ENCODE results near the gene MYOG. TPM values are rescaled to one million over a fixed set of nuclear protein-coding genes. Genes with fewer than 3 reads are reported as not detected.

The MYOG gene
- total RNA-seq, 4 donors from 2014 or later = not detected

DNA sequence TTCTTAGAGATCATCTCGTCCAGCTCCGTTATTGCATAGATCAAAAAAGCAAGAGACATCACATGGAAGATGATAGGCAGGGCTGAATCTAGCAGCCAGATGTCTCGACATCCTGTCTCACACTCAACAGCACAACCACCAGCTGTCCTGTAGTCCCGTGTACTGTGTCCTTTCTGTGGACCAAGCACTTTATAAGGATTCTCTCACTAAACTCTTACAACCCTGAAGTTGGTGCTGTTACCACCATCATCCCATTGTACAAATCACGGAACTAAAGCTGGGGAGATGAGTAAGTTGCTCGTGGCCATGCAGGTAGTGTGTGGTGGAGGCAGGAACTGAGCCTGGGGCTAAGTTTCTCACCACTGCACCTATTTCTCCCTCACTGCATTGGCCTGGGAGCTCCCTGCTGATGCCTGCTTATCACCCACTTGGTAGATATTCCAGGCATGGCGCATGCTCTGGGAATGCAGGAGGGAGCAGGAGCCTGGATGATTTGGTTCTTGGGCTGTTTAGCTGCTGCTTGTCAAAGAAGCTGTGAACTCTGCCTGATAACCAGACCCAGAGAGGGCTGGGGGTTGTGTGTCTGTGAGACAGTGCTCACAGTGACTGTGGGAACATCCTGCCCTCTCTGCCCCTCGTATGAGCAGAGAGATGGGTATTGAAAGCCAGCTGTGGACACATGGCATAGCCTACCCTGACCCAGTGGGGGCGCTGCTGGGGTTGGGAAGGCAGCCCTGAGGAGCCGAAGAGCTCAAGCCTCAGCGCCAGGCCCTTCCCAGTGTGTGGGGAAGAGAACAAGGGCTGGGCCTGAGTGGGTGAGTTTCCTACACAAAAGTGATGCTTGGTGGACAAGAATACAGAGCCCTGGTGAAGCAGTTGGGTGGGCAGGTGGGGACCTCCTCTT is 46.0 kb downstream of the MYOG start:
- Histone ChIP-seq H3K27ac (no peak overlapping the region), H3K4me1 (peaks cover 0 to 9% (median 1%) of the 10 kb centered on the region in 4 donors), H3K4me3 (no peak overlapping the region), H3K9me3 (no peaks in the 10 kb centered on the region), H3K27me3 (no peaks in the 10 kb centered on the region), H3K36me3 (no peaks in the 10 kb centered on the region)
- in situ Hi-C loops (cut with MboI; ENCODE audit: low pct_ligation_motif_present in 1 of 4, low pct_unique_long_range_greater_than_20kb in 1 of 4, low sequenced_read_pairs in 3 of 4) (loop anchor here in 3 of 4 donors (10.0 kb wide), 2 partner anchors 175 to 185 kb away; partner anchors contain the start of gene CHIT1 (in 1 of the 3)), intact Hi-C loops (cut with DNase I; ENCODE audit: low total_unique reads) (loop anchor here (1.0 to 2.0 kb wide), 2 partner anchors 131 to 175 kb away; no protein-coding TSS in a partner anchor)
- TF ChIP-seq POLR2AphosphoS5 (IDR thresholded peaks at IDR 0.05) = no peak
- no peak for TF ChIP-seq POLR2A (IDR thresholded peaks at IDR 0.05)
- TF ChIP-seq, protein P1, sequence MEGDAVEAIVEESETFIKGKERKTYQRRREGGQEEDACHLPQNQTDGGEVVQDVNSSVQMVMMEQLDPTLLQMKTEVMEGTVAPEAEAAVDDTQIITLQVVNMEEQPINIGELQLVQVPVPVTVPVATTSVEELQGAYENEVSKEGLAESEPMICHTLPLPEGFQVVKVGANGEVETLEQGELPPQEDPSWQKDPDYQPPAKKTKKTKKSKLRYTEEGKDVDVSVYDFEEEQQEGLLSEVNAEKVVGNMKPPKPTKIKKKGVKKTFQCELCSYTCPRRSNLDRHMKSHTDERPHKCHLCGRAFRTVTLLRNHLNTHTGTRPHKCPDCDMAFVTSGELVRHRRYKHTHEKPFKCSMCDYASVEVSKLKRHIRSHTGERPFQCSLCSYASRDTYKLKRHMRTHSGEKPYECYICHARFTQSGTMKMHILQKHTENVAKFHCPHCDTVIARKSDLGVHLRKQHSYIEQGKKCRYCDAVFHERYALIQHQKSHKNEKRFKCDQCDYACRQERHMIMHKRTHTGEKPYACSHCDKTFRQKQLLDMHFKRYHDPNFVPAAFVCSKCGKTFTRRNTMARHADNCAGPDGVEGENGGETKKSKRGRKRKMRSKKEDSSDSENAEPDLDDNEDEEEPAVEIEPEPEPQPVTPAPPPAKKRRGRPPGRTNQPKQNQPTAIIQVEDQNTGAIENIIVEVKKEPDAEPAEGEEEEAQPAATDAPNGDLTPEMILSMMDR (IDR thresholded peaks at IDR 0.05) = no peak
- no peak for TF ChIP-seq EP300 (IDR thresholded peaks at IDR 0.05; ENCODE audit: low read depth)
- 40 to 47% methylated on average over 1 to 11 of the region's 11 CpGs for WGBS, 2 donors (ENCODE audit: low coverage in 1 of 2)
- no peak for DNase-seq

DNA sequence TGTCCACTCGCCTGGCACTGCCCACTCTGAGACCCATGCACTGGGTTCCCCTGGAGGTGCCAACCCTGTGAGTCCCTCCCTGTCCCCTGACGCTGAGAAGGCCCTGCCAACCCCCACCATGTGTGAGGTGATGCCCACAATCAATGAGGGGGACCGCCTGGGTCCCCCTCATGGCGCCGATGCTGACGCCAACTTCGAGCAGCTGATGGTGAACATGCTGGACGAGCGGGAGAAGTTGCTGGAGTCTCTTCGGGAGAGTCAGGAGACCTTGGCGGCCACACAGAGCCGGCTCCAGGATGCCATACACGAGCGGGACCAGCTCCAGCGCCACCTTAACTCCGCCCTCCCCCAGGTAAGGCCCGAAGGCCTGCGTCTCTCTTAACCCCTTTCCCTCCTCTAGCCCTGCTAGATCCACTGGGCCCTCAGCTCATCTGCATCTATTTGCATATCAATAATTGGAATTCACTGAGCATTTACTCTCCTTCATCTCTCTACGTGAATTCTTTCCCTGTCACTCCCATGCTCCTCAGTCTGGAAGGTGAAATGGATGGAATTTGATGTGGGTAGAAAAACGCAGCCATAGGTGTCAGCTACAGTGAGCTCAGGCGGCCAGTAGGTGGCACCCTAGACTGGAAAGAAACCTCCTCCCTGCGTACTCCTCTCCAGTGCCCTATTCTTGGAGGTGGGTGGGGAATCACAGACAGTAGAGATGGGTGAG is 46.8 kb downstream of the MYOG start:
- Histone ChIP-seq H3K4me1 (peaks cover 0 to 9% (median 1%) of the 10 kb centered on the region in 4 donors), H3K27ac (peak overlapping the region in 3 of 4 donors; percentile 26 to 52 (median 43)), H3K9me3 (no peaks in the 10 kb centered on the region), H3K27me3 (no peaks in the 10 kb centered on the region), H3K4me3 (no peak overlapping the region), H3K36me3 (no peaks in the 10 kb centered on the region)
- intact Hi-C loops (cut with DNase I; ENCODE audit: low total_unique reads) = loop anchor here (2.0 kb wide), 1 partner anchor 176 kb away; no protein-coding TSS in a partner anchor
- in situ Hi-C loops (cut with MboI; ENCODE audit: low pct_ligation_motif_present in 1 of 4, low pct_unique_long_range_greater_than_20kb in 1 of 4, low sequenced_read_pairs in 3 of 4) = loop anchor here in 3 of 4 donors (10.0 kb wide), 2 partner anchors 176 to 186 kb away; partner anchors contain the start of gene CHIT1 (in 1 of the 3)
- WGBS, 2 donors (ENCODE audit: low coverage in 1 of 2) = 17 to 47% methylated on average over 6 to 22 of the region's 22 CpGs
- TF ChIP-seq, protein P1 (IDR thresholded peaks at IDR 0.05) = peak; percentile 86 to 91 (median 88)
- no peak for TF ChIP-seq EP300 (IDR thresholded peaks at IDR 0.05; ENCODE audit: low read depth)
- no peak for TF ChIP-seq POLR2A (IDR thresholded peaks at IDR 0.05)
- DNase-seq = peak; percentile 74

DNA sequence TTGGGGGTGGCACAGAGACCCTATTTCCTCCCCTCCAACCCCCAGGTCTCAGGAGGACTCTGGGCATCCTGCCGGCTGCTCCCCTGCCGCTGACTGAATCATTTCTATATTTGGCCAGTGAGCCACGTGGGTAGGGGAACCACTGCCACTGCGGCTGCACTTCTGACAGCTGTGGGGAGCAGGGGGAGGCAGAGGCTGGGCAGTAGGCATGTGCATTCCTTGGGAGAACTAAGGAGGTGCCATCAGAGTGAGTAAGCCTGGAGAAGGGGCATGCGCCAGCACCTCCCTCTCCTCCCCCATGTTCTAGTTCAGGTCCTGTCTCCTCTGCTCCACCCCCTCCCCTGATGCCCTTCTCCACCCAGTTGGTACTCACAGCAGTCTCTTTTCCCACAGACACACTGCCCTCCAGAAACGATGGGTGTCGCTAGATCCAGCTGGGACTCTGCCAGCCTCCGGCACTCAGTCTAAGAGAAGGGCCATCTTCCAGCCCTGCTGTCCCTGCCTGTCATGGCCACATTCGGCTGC is 47.5 kb downstream of the MYOG start:
- no peaks in the 10 kb centered on the region for H3K27me3 ChIP-seq
- H3K9me3 ChIP-seq = no peaks in the 10 kb centered on the region
- H3K27ac ChIP-seq = peak overlapping the region in 3 of 4 donors; percentile 34 to 79 (median 72)
- WGBS, 2 donors (ENCODE audit: low coverage in 1 of 2) = 0 to 29% methylated on average over 2 to 8 of the region's 9 CpGs
- in situ Hi-C loops (cut with MboI; ENCODE audit: low pct_ligation_motif_present in 1 of 4, low pct_unique_long_range_greater_than_20kb in 1 of 4, low sequenced_read_pairs in 3 of 4) (loop anchor here in 3 of 4 donors (10.0 kb wide), 2 partner anchors 177 to 187 kb away; partner anchors contain the start of gene CHIT1 (in 1 of the 3)), intact Hi-C loops (cut with DNase I; ENCODE audit: low total_unique reads) (loop anchor here (2.0 kb wide), 1 partner anchor 177 kb away; no protein-coding TSS in a partner anchor)
- peaks cover 0 to 9% (median 1%) of the 10 kb centered on the region in 4 donors for H3K4me1 ChIP-seq
- peak; percentile 18 for DNase-seq
- no peaks in the 10 kb centered on the region for H3K36me3 ChIP-seq
- no peak overlapping the region for H3K4me3 ChIP-seq
- no peak for TF ChIP-seq EP300 (IDR thresholded peaks at IDR 0.05; ENCODE audit: low read depth)
- TF ChIP-seq, protein P1 (IDR thresholded peaks at IDR 0.05) = no peak
- no peak for TF ChIP-seq POLR2AphosphoS5 (IDR thresholded peaks at IDR 0.05)
- no peak for TF ChIP-seq POLR2A (IDR thresholded peaks at IDR 0.05)

Measured in transverse colon (tissue), 4 donors.